ENCODE measurements around the gene PLA2G2A.

The PLA2G2A gene

GRCh38 chr1:19926296-19927129 lies 52.9 kb downstream of the PLA2G2A start:
- DNase-seq = no peak

Measured in fibroblast of skin of back (primary cell).